CD4-positive, alpha-beta T cell (primary cell): ENCODE data around the gene DIMT1. TPM values are rescaled to one million over a fixed set of nuclear protein-coding genes. Genes with fewer than 3 reads are reported as not detected.

ENCODE experiments used
- ATAC-seq: fragments of 200-7000 bp; cut with Tn5 transposase; one replicate; pipeline ENCODE4 v1.10.0; 2022; ENCODE audit warnings: mild to moderate bottlenecking; ENCODE audit not compliant: poor library complexity
- CTCF ChIA-PET: fragments of 350-600 bp; sonication (Branson Sonifier 250); formaldehyde crosslinking; loops from one replicate; lab custom pipeline; 2021; ENCODE audit warnings: antibody characterized with exemption, inconsistent platforms; lab: Charles Lee
- POLR2A ChIA-PET: fragments of 350-600 bp; sonication (Branson Sonifier 250); formaldehyde crosslinking; loops from one replicate; lab custom pipeline; 2021; ENCODE audit warnings: antibody characterized with exemption, inconsistent platforms; lab: Charles Lee
- DNase-seq, 14 experiments: peaks; one replicate each; pipeline ENCODE4 v3.0.0-alpha.2; 2013 to 2020; ENCODE audit warnings: mixed read lengths in 2 of 14
- H3K27ac ChIP-seq, 2 donors: one replicate each; pipeline versions ENCODE4 v1.5.1 to v1.7.0; 2013; ENCODE audit warnings: low read length in 2 of 2, low read depth in 1 of 2, mild to moderate bottlenecking in 1 of 2
- H3K27me3 ChIP-seq, 2 experiments: 1 replicate in 1 of 2; 2 replicates in 1 of 2; pipeline versions ENCODE4 v1.6.1 to v1.7.0; 2013; ENCODE audit warnings: low read length in 2 of 2, control low read depth in 1 of 2, mild to moderate bottlenecking in 1 of 2, moderate library complexity in 1 of 2; ENCODE audit not compliant: insufficient read depth in 2 of 2, control insufficient read depth in 1 of 2
- H3K36me3 ChIP-seq: one replicate; pipeline ENCODE4 v1.6.1; 2013; ENCODE audit warnings: low read length, control low read depth; ENCODE audit not compliant: insufficient read depth
- H3K4me1 ChIP-seq: one replicate; pipeline ENCODE4 v1.6.1; 2013; ENCODE audit warnings: low read length, control low read depth; ENCODE audit not compliant: insufficient read depth
- H3K4me3 ChIP-seq: one replicate; pipeline ENCODE4 v1.5.1; 2013; ENCODE audit warnings: mild to moderate bottlenecking, low read length, moderate library complexity
- H3K9me3 ChIP-seq, 2 experiments: 1 replicate in 1 of 2; 2 replicates in 1 of 2; pipeline versions ENCODE4 v1.6.1 to v1.7.0; 2013; ENCODE audit warnings: low read length in 2 of 2, mild to moderate bottlenecking in 2 of 2, control low read depth in 1 of 2, moderate library complexity in 1 of 2; ENCODE audit not compliant: control insufficient read depth in 1 of 2, insufficient read depth in 1 of 2
- H3K27ac Mint-ChIP-seq: one replicate; pipeline ENCODE4 v1.8.0; 2020; ENCODE audit warnings: mixed read lengths
- H3K27me3 Mint-ChIP-seq: one replicate; pipeline ENCODE4 v1.8.0; 2021; ENCODE audit warnings: mixed read lengths
- H3K36me3 Mint-ChIP-seq: one replicate; pipeline ENCODE4 v1.8.0; 2021; ENCODE audit warnings: low read depth, mixed read lengths
- H3K4me1 Mint-ChIP-seq: one replicate; pipeline ENCODE4 v1.8.0; 2021; ENCODE audit warnings: low read depth, mixed read lengths
- H3K4me3 Mint-ChIP-seq: one replicate; pipeline ENCODE4 v1.8.0; 2020; ENCODE audit warnings: mild to moderate bottlenecking, mixed read lengths
- H3K9me3 Mint-ChIP-seq: one replicate; pipeline ENCODE4 v1.8.0; 2020; ENCODE audit warnings: mixed read lengths
- intact Hi-C, 2 experiments: fragments of 100-400 bp; cut with DNase I in 1 of 2; cut with micrococcal nuclease in 1 of 2; formaldehyde crosslinking; loops; one replicate each; pipeline versions ENCODE4 v1.15.1 to v1.9.0; 2023 to 2025; cut with DNase I, micrococcal nuclease
- total RNA-seq, 174 experiments: library from RNA in 2 of 174; stranded (reverse) in 2 of 174; gene quantifications; one replicate each; pipeline ENCODE4 v1.2.3 and lab custom pipeline; 2021 to 2026
- TF ChIP-seq, protein P1 (sequence below): fragments of 200-600 bp; IDR thresholded peaks from one replicate; pipeline ENCODE4 v1.8.0; 2022; ENCODE audit warnings: antibody characterized with exemption, mild to moderate bottlenecking

The DIMT1 gene
- total RNA-seq, 2 experiments from 2014 or later, result 19.9 to 20.5 TPM

DNA sequence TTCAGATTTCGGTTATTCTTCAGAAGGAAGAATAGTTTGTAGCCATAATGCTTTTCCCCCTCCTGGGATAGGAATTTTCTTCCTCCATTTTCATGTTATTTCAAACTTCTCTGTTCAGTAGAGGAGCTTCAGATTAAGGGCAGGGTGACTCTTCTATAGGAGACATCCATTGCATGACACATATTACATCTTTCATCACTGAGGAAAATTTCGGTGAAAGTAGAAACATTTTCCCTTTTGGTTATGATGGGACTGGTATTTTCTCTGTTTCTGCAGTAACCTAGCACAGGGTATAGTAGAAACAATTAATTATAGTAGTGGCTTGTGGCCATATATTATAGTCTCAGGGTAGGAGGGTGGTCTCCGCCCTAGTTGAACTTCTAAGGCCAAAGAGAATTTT is 10.0 kb upstream of the DIMT1 start:
- H3K27me3 Mint-ChIP-seq, result no peaks in the 10 kb centered on the region
- no peaks in the 10 kb centered on the region for H3K9me3 ChIP-seq
- POLR2A ChIA-PET, result interaction anchor here (2.1 to 2.9 kb wide), 2 partner anchors 10 to 108 kb away, joined by 8 to 82 read pairs; partner anchors contain the start of genes DIMT1 and KIF2A
- no peaks in the 10 kb centered on the region for H3K9me3 Mint-ChIP-seq
- H3K27me3 ChIP-seq, result no peaks in the 10 kb centered on the region
- peak overlapping the region; percentile 86 for H3K4me3 ChIP-seq
- CTCF ChIA-PET, result no interaction called here
- H3K36me3 ChIP-seq, result peaks cover 4% of the 10 kb centered on the region
- H3K36me3 Mint-ChIP-seq, result peaks cover 26% of the 10 kb centered on the region
- H3K4me1 Mint-ChIP-seq, result peaks cover 35% of the 10 kb centered on the region
- intact Hi-C loops, result loop anchor here in 1 of 2 experiments (2.0 to 10.0 kb wide), 5 partner anchors 13 to 1469 kb away; partner anchors contain the start of genes ERCC8, KIF2A, LRRC70 and NDUFAF2
- peak overlapping the region; percentile 78 for H3K27ac Mint-ChIP-seq
- DNase-seq (no peak), ATAC-seq (no peak)
- H3K4me3 Mint-ChIP-seq, result peak overlapping the region; percentile 88
- H3K4me1 ChIP-seq, result peaks cover 14% of the 10 kb centered on the region
- TF ChIP-seq, protein P1, sequence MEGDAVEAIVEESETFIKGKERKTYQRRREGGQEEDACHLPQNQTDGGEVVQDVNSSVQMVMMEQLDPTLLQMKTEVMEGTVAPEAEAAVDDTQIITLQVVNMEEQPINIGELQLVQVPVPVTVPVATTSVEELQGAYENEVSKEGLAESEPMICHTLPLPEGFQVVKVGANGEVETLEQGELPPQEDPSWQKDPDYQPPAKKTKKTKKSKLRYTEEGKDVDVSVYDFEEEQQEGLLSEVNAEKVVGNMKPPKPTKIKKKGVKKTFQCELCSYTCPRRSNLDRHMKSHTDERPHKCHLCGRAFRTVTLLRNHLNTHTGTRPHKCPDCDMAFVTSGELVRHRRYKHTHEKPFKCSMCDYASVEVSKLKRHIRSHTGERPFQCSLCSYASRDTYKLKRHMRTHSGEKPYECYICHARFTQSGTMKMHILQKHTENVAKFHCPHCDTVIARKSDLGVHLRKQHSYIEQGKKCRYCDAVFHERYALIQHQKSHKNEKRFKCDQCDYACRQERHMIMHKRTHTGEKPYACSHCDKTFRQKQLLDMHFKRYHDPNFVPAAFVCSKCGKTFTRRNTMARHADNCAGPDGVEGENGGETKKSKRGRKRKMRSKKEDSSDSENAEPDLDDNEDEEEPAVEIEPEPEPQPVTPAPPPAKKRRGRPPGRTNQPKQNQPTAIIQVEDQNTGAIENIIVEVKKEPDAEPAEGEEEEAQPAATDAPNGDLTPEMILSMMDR, result no peak
- no peak overlapping the region for H3K27ac ChIP-seq

GRCh38 chr5:62412549-62413329 is 9.0 kb upstream of the DIMT1 start, which contains the start of gene IPO11:
TSS of gene IPO11 (plus strand) at chr5:62412763. CDS start at chr5:62437280, 24,517 bp downstream.
- Histone ChIP-seq H3K27me3 (no peaks in the 10 kb centered on the region), H3K27ac (peak within 1 kb of the TSS; percentile 69 to 79), H3K9me3 (no peaks in the 10 kb centered on the region), H3K36me3 (no peaks in the 10 kb centered on the region), H3K4me1 (peaks cover 14% of the 10 kb centered on the region), H3K4me3 (peak within 1 kb of the TSS; percentile 86)
- TF ChIP-seq, protein P1, result no peak
- intact Hi-C loops, result loop anchor here (1.0 to 10.0 kb wide), 5 partner anchors 8 to 1468 kb away; partner anchors contain the start of genes ERCC8 (in 1 of the 2), KIF2A (in 1 of the 2), LRRC70 (in 1 of the 2) and NDUFAF2 (in 1 of the 2)
- peak; percentile 97 to 100 (median 98) for DNase-seq
- peak; percentile 94 for ATAC-seq
- Mint-ChIP-seq H3K4me1 (peaks cover 30% of the 10 kb centered on the region), H3K27ac (peak within 1 kb of the TSS; percentile 78), H3K4me3 (peak within 1 kb of the TSS; percentile 88), H3K36me3 (peaks cover 18% of the 10 kb centered on the region), H3K9me3 (no peaks in the 10 kb centered on the region), H3K27me3 (no peaks in the 10 kb centered on the region)
- ChIA-PET POLR2A (interaction anchor here (0.8 to 2.9 kb wide), 7 partner anchors 9 to 188 kb away, joined by 3 to 82 read pairs (median 6); partner anchors contain the start of genes DIMT1 and KIF2A), CTCF (interaction anchor here (0.6 to 1.3 kb wide), 5 partner anchors 9 to 121 kb away, joined by 3 to 5 read pairs (median 3); partner anchors contain the start of genes DIMT1 and KIF2A)

GRCh38 chr5:62395210-62395950 is 8.3 kb downstream of the DIMT1 start:
- H3K36me3 Mint-ChIP-seq, result peaks cover 76% of the 10 kb centered on the region
- DNase-seq (no peak), ATAC-seq (no peak)
- no peaks in the 10 kb centered on the region for H3K9me3 ChIP-seq
- no peaks in the 10 kb centered on the region for H3K9me3 Mint-ChIP-seq
- ChIA-PET CTCF (no interaction called here), POLR2A (interaction anchor here (1.4 to 2.1 kb wide), 2 partner anchors 8 to 17 kb away, joined by 7 to 8 read pairs; partner anchors contain the start of genes DIMT1 and IPO11)
- TF ChIP-seq, protein P1, result no peak
- H3K4me1 ChIP-seq, result no peaks in the 10 kb centered on the region
- H3K4me3 ChIP-seq, result no peak overlapping the region
- no peak overlapping the region for H3K4me3 Mint-ChIP-seq
- H3K27ac Mint-ChIP-seq, result peak overlapping the region; percentile 12
- no peak overlapping the region for H3K27ac ChIP-seq
- H3K27me3 Mint-ChIP-seq, result no peaks in the 10 kb centered on the region
- H3K4me1 Mint-ChIP-seq, result peaks cover 15% of the 10 kb centered on the region
- H3K36me3 ChIP-seq, result peaks cover 66% of the 10 kb centered on the region
- intact Hi-C loops, result loop anchor here in 1 of 2 experiments (5.0 kb wide), 1 partner anchor 33 kb away; no protein-coding TSS in a partner anchor
- H3K27me3 ChIP-seq, result no peaks in the 10 kb centered on the region
